GM21529 (cell line): ENCODE data around the gene VPS13A.

Experiments used
- ATAC-seq: cut with Tn5 transposase; IDR thresholded peaks from one replicate; pipeline ENCODE4 v1.9.1; 2021; ENCODE audit not compliant: unreplicated experiment

VPS13A gene

GRCh38 chr9:77177143-77177893, at the start of gene VPS13A:
Gene VPS13A (plus strand): TSS chr9:77177534. CDS start chr9:77177705, 171 bp downstream.
- peak; percentile 76 for ATAC-seq

DNA sequence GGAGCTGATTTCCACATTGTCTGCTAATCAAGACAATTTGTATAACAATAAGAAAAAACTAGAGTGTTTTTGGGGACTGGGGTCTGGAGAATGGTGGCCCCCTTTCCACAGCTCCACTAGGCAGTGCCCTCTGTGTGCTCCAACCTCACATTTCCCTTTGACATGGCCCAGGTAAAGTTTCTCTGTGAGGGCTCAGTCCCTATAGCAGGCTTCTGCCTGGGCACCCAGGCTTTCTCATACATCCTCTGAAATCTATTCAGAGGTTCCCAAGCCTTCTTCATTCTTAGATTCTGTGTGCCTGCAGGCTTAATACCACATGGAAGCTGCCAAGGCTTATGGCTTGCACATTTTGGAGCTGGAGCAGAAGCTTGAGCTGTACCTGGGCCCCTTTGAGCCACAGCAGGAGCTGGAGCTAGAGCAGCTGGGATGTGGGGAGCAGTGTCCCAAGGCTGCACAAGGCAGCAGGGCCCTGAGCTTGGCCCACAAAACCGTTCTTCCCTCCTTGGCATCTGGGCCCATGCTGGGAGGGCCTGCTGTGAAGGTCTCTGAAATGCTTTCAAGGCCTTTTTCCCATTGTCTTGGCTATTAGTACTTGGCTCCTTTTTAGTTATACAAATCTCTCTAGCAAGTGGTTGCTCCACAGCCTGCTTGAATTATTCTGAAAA, 49.1 kb upstream of the VPS13A start:
- ATAC-seq: no peak

GRCh38 chr9:77131399-77131798, 45.9 kb upstream of the VPS13A start:
- no peak for ATAC-seq

GRCh38 chr9:77133011-77133410, 44.3 kb upstream of the VPS13A start:
- ATAC-seq: no peak

DNA sequence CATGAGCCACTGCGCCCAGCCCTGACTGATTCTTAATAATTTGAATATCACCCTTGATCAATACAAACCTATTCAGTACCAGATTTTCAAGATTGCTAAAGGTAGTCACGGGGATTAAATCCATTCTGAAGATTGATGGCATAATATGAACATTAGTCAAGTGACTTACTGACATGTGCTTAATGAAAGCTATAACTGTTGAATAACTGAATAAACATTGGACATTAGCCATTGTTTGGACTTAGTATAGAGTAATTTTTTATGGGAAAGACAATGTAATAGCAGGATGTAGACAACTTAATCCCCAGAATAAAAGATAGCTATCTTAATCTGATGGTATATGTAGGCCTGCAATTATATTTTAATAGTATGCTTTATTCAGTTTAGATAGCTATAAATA, 35.0 kb upstream of the VPS13A start:
- ATAC-seq: no peak

DNA sequence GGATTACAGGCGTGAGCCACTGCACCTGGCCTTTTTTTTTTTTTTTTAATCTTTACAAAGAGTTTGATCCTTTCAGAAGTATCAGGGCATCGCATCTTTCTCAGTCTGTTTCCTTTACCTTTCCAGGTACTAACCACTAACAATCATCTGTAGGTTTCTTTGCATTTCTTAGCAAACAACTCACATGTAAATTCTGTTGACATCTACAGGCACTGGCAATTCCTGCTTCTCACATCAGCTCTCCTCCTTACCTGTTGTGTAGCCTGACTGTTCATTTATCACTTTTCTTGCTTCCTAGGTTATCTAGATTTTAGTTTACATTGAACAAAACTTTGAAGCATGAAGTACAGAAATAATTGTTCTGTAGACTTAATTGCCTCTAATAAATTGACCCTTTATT, 27.5 kb upstream of the VPS13A start:
- ATAC-seq: no peak

DNA sequence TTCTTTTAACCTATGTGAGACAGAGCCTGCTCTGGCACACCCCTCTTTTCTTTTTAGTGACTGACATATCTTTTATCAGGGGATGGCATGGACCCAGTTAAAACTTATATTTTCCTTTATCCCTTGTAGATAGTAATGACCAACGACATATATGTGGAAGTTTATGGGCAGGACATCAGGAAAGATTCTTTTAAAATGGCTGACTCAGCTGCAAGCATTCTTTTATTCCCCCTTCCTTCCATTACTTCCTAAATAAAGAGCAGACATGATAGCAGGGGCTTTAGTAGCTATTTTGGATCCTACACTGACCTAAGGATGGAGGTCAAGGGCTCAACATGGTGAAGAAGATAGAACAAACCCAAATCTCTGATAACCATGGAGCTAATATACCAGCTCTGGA, 25.0 kb upstream of the VPS13A start:
- no peak for ATAC-seq

GRCh38 chr9:77156646-77157371, 20.5 kb upstream of the VPS13A start:
- no peak for ATAC-seq

- ATAC-seq: no peak
Observed at GRCh38 chr9:77158772-77159513, 18.4 kb upstream of the VPS13A start.

GRCh38 chr9:77161191-77161590, 16.1 kb upstream of the VPS13A start:
- no peak for ATAC-seq

- no peak for ATAC-seq
Observed at GRCh38 chr9:77161966-77162365, 15.4 kb upstream of the VPS13A start.

DNA sequence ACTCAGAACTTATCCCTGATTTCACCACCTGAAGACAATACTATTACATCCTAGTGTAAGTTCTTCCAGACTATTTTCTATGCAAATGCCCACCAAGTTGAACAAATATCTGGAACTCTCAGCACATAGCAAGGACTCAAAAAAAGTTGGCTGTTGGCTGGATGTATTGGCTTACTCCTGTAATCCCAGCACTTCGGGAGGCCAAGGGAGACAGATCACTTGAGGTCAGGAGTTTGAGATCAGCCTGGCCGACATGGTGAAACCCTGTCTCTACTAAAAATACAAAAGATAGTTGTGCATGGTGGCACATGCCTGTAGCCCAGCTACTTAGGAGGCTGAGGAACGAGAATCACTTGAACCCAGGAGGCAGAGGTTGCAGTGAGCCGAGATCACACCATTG, 15.0 kb upstream of the VPS13A start:
- ATAC-seq: no peak

GRCh38 chr9:77163884-77164283, 13.4 kb upstream of the VPS13A start:
- no peak for ATAC-seq

GRCh38 chr9:77166193-77166592, 11.1 kb upstream of the VPS13A start:
- ATAC-seq: no peak

DNA sequence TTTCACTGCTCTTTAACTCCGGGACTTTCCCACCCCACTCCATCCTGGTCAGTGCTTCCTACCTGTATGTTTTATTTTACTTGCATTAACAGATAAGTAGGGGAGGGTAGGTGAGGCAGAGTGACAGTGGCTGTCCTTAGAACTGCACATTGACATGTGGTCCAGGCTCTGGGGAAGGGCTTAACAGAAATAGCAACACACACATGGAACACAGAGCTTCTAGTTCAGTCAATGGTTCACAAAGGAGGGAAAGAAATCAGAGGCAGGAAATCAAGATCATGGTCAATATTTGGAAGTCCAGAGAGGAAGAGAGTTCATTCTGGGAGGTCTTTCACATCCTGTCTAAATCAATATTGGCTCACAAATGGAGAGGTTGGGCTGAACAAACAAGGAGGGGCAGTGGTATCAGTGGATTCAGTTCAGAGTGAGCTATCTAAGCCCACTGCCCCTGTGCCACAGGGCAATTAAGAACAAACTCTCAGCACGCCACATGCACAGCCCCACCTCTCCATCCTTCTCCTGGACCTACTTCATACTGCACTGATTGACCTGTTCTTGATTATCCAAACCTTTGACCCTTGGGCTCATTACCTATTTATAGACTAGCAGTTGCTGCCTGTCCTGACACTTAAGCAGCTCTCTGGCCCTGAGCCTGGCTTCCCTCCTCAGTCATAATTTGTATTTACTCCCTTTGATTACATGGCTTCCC, 6.2 kb upstream of the VPS13A start:
- no peak for ATAC-seq

DNA sequence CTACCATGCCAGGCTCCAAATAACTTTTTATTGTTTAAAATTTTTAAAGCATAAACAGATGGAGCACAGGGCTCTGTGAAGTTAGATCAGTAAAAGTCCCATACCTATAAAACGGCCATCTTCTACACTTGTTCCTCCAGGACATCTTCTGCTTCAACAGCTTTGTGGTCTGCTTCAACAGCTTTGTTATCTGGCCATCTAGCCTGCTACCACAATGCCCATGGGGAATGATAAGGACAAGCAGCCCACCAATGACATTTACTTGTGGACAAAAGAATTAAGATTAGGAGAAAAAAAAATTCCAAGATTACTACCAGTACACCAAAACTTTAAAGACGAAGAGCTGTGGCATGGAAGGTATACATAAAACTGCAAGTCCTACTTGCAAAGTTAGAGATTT, 2.2 kb upstream of the VPS13A start:
- no peak for ATAC-seq

DNA sequence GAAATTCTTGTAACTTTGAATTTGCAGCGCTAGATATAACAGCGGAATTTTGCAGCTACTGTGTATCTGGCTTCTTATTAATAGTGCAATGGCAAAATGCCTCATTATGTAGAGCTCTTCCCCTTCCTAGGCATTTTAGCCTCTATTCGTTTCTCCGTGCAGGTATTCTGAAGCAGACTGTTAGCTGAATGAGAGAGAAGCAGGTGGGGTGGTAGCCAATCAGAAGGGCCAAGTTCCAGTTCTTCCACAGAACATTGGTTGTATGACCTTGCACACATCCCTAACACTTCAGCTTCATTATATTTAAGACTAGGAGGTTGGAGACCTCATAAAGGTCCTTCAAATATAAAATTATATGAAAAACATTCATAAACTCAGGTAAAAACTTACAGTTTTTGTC, 1.2 kb upstream of the VPS13A start:
- no peak for ATAC-seq

DNA sequence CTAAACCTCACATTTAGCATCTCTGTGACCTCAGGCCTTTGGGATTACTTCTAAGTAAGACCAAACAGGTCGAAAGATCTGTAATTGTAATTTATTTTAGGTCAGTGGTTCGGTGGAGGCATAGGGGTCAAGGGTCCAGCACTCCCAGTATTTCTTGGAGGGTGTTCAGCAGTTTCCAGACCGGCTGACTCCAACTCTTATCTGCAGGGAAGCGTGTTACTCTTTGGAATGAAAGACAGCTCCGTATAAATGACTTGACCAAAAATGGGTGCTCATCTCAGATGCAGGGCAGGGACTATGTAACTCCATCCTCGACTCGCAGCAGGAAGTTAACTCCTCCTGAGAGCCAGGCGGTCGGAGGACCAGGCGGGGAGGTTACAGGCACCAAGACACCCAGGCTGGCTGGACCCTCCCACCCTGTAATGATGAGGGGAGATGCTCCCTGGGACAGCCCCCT, 620 bp upstream of the VPS13A start:
- no peak for ATAC-seq

DNA sequence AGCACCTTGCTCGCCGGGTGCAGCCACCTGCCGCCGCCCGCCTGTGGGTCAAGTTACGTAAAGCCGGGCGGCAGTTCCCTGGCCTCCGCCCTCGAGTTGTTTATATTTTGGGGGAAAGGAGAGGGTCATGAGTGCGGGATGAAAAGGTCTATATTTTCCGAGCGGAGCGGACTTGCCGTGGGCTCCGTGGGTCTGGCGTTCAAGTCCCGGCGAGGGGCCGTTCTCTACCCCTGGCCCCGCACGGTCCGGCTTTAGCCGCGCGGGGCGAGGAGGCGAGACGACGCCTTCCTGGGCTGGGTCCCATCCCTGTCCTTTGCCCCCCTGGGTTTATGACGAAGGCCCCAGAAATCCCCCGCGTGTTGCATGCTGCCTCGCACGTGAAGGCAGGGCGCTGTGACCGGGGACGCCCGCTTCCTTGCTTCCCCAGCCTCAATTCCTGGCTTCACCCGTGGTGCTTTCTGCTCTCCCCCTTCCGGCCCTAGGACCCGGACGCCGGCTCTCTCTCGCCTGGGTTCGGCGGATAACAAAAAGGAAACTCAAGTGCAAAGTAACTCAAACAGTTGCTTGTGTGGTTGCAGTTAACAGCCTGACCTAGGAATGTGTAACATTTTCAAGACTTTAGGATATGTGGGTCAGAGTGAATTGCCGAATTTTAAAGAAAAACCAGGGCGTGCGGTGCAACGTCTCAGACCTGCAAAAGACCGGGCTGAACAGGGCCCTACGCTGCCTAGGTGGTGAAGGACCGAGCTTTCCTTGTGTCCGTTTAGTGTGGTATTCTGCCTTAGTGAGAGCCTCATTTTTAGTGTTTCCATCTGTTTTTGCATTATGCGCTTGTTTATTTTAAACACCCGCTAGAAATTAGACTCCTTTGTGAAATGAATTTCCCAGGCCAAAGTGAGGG, 810 bp downstream of the VPS13A start:
- peak; percentile 22 for ATAC-seq

- no peak for ATAC-seq
Observed at GRCh38 chr9:77180056-77180455, 2.7 kb downstream of the VPS13A start.
